BJ (cell line): ENCODE measurements around the gene EMILIN3. TPM values are rescaled to one million over a fixed set of nuclear protein-coding genes. Genes with fewer than 3 reads are reported as not detected.

Experiments used
- CTCF ChIA-PET: fragments of 350-600 bp; formaldehyde crosslinking; extraction: SDS; loops from one replicate; lab custom pipeline; 2021; ENCODE audit warnings: antibody characterized with exemption, inconsistent platforms; lab: Yijun Ruan, JAX
- POLR2A ChIA-PET: fragments of 300-600 bp; sonication (Branson Sonifier 250); formaldehyde crosslinking; extraction: SDS; loops from one replicate; lab custom pipeline; 2021; ENCODE audit warnings: antibody characterized with exemption; lab: Charles Lee
- DNase-seq: peaks from one replicate; pipeline ENCODE4 v3.0.0-alpha.2; 2011; ENCODE audit warnings: low read depth
- H3K27me3 ChIP-seq: 2 replicates; pipeline ENCODE4 v1.6.0; 2011; ENCODE audit warnings: low read length; ENCODE audit not compliant: control insufficient read depth, insufficient read depth
- H3K36me3 ChIP-seq: 2 replicates; pipeline ENCODE4 v1.5.1; 2011; ENCODE audit warnings: low read length; ENCODE audit not compliant: control insufficient read depth, insufficient read depth
- H3K4me3 ChIP-seq: 2 replicates; pipeline ENCODE4 v1.5.1; 2011; ENCODE audit warnings: low read depth, mild to moderate bottlenecking, control low read depth, low read length
- polyA plus RNA-seq: library from polyadenylated mRNA; depleted of rRNA; stranded (reverse); fragments of >200 nt; gene quantifications from 2 replicates; pipeline ENCODE4 v1.2.3, GENCODE V29; 2011
- TF ChIP-seq, protein P1 (sequence below): IDR thresholded peaks from 2 replicates; pipeline ENCODE4 v1.5.1; 2011; ENCODE audit warnings: low read depth, mild to moderate bottlenecking, control low read depth, inconsistent platforms, low read length, moderate library complexity; ENCODE audit not compliant: insufficient read depth

EMILIN3 gene
- polyA plus RNA-seq, 1 experiment = 0.52 TPM

DNA sequence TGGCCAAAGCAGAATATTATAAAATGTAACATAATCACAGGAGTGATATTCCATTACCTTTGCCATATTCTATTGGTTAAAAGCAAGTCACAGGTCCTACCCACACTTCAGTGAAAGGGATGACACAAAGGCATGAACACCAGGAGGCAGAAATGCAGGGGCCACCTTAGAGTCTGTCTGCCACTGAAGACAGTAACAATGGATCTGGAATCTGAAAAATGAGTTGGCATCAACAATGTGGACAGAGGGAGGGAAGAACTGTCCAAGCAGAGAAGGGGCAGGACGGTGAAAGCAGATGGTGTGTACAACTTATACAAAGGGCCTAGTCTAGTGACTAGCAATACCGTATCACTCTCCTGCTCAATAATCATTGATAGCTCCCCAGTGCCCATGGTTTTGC lies 32.6 kb downstream of the EMILIN3 start:
- H3K27me3 ChIP-seq = no peaks in the 10 kb centered on the region
- no peaks in the 10 kb centered on the region for H3K36me3 ChIP-seq
- POLR2A ChIA-PET = interaction anchor here (0.7 kb wide), 1 partner anchor 9 kb away, joined by 3 read pairs; no protein-coding TSS in a partner anchor
- CTCF ChIA-PET = interaction anchor here (1.6 to 3.5 kb wide), 2 partner anchors 101 to 161 kb away, joined by 5 to 11 read pairs; no protein-coding TSS in a partner anchor
- H3K4me3 ChIP-seq = no peak overlapping the region
- TF ChIP-seq, protein P1, sequence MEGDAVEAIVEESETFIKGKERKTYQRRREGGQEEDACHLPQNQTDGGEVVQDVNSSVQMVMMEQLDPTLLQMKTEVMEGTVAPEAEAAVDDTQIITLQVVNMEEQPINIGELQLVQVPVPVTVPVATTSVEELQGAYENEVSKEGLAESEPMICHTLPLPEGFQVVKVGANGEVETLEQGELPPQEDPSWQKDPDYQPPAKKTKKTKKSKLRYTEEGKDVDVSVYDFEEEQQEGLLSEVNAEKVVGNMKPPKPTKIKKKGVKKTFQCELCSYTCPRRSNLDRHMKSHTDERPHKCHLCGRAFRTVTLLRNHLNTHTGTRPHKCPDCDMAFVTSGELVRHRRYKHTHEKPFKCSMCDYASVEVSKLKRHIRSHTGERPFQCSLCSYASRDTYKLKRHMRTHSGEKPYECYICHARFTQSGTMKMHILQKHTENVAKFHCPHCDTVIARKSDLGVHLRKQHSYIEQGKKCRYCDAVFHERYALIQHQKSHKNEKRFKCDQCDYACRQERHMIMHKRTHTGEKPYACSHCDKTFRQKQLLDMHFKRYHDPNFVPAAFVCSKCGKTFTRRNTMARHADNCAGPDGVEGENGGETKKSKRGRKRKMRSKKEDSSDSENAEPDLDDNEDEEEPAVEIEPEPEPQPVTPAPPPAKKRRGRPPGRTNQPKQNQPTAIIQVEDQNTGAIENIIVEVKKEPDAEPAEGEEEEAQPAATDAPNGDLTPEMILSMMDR = no peak
- DNase-seq = no peak

DNA sequence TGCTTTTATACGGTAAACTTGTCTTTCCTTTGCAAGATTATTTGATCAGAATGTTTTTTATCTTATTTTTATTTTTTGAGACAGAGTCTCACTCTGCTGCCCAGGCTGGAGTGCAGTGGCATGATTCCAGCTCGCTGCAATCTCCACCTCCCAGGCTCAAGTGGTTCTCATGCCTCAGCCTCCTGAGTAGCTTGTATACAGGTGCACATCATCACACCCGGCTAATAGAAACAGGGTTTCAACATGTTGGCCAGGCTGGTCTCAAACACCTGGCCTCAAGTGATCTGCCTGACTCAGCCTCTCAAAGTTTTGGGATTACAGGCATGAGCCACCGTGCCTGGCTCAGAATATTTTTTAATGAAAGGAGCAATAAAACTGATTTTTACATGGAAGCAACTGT lies 34.9 kb downstream of the EMILIN3 start:
- Histone ChIP-seq H3K4me3 (no peak overlapping the region), H3K36me3 (no peaks in the 10 kb centered on the region), H3K27me3 (no peaks in the 10 kb centered on the region)
- no peak for DNase-seq
- TF ChIP-seq, protein P1 = no peak
- ChIA-PET CTCF (interaction anchor here (1.3 to 4.2 kb wide), 5 partner anchors 8 to 362 kb away, joined by 3 to 19 read pairs (median 11); partner anchors contain the start of gene LPIN3), POLR2A (no interaction called here)

DNA sequence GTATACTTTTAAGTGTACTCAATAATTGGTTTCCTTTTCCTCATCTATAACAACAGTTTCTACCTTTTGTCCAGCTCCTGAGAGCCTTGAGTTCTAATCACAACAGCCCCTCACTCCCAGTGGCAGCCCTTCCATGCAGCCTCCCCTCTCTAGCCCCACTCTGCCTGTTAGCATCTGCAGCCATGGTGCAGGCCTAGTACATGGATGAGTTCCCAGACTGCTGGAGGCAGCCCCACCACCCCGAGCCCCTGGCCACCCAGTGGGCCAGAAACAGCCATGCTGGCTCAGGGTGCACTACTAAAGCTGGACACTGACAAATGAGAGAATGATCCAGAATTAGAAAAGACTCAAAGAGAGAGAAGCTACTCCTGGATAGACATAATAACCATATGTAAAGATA lies 35.7 kb downstream of the EMILIN3 start:
- DNase-seq = no peak
- Histone ChIP-seq H3K4me3 (no peak overlapping the region), H3K36me3 (no peaks in the 10 kb centered on the region), H3K27me3 (no peaks in the 10 kb centered on the region)
- ChIA-PET POLR2A (no interaction called here), CTCF (interaction anchor here (1.3 to 4.2 kb wide), 3 partner anchors 8 to 158 kb away, joined by 5 to 19 read pairs (median 13); partner anchors contain the start of gene LPIN3)
- TF ChIP-seq, protein P1 = no peak

DNA sequence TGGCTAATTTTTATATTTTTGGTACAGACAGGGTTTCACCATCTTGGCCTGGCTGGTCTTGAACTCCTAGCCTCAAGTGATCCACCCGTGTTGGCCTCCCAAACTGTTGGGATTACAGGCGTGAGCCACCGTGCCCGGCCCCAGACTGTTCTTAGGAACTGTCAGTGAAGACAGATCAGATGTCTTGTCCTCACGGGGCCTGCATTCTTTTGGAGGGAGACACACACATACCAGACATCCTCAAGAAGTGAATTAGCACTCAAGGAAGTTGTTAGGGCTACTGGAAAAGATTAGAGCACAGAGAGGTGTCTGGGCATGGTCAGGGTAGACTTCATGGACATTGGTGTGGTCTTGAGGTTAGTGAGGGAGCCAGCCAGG lies 36.3 kb downstream of the EMILIN3 start:
- POLR2A ChIA-PET = no interaction called here
- no peak for DNase-seq
- Histone ChIP-seq H3K36me3 (no peaks in the 10 kb centered on the region), H3K4me3 (no peak overlapping the region), H3K27me3 (no peaks in the 10 kb centered on the region)
- CTCF ChIA-PET = interaction anchor here (1.3 to 4.2 kb wide), 4 partner anchors 9 to 158 kb away, joined by 5 to 19 read pairs (median 10); partner anchors contain the start of gene LPIN3
- TF ChIP-seq, protein P1 = no peak

DNA sequence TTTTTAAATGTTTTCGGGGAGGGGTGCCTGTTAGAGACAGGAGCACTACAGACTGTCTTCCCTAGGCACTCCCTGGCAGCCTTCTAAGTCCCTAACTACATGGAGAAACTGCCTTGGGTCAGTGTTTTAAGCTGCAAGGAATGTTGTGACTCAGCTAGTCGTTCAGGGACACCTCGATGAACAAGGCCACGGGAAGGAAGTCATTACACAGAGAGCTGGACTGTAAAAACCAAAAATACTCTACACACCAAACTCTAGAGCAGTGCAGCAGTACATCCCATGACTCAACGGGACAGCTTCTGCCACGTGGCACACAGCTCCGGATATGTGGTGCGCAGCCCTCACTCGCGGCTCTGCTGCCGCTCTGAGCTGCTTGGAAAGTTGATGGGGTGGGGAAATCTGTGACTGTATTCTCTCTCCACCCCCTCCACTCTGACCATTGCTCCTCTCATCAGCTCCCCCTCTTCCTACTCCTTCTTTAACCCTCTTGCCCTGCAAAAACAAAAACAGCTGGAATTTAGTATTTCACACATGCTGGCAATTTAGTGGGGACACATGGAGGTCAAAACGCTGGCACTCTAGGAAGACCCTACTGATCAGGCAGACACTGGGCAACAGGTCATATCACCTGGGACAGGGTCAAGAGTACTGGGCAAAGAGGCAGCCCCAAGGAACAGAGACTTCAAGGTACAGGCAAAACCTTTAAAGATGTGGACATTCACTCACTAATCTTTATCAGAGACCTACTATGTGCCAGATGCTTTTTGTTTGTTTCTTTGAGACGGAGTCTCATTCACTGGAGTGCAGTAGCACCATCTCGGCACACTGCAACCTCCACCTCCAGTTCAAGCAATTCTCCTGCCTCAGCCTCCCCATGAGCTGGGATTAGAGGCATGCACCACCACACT lies 36.9 kb downstream of the EMILIN3 start:
- DNase-seq = peak; percentile 98
- ChIA-PET POLR2A (interaction anchor here (0.8 to 1.1 kb wide), 5 partner anchors 11 to 97 kb away, joined by 3 to 6 read pairs (median 4); partner anchors contain the start of genes LPIN3 and ZHX3), CTCF (interaction anchor here (2.3 to 4.2 kb wide), 3 partner anchors 10 to 157 kb away, joined by 7 to 19 read pairs (median 13); no protein-coding TSS in a partner anchor)
- Histone ChIP-seq H3K4me3 (peak overlapping the region; percentile 5; the same call in 1 of the 2 replicates), H3K36me3 (no peaks in the 10 kb centered on the region), H3K27me3 (no peaks in the 10 kb centered on the region)
- TF ChIP-seq, protein P1 = no peak
